K562 (cell line): Measurements from ENCODE around the gene TCF12. TPM values are rescaled to one million over a fixed set of nuclear protein-coding genes. Genes with fewer than 3 reads are reported as not detected.

Experiments
- CBFA2T3 ChIP-seq: fragments of 450-650 bp; IDR thresholded peaks from 2 replicates; pipeline ENCODE4 v1.6.1; 2017
- FOSL1 ChIP-seq: fragments of 200-800 bp; sonication (Bioruptor generic); conservative IDR thresholded peaks from 2 replicates; pipeline ENCODE4 v1.6.1; 2016; ENCODE audit warnings: missing genetic modification characterization, missing compliant biosample characterization
- HDAC1 ChIP-seq, 2 experiments: fragments of 450-650 bp; IDR thresholded peaks; 2 replicates each; pipeline ENCODE4 v1.6.1; 2016 to 2017; ENCODE audit warnings: inconsistent platforms in 1 of 2, mild to moderate bottlenecking in 1 of 2, moderate library complexity in 1 of 2
- HDAC6 ChIP-seq: IDR thresholded peaks from 2 replicates; pipeline ENCODE4 v1.6.1; 2012; ENCODE audit warnings: low read depth, mild to moderate bottlenecking, control low read depth, inconsistent platforms, low read length, moderate library complexity
- MEF2D ChIP-seq: conservative IDR thresholded peaks from 2 replicates; pipeline ENCODE4 v1.6.1; 2016; ENCODE audit warnings: low read depth, missing genetic modification characterization, missing compliant biosample characterization
- MYC ChIP-seq, 2 experiments: fragments of 250-450 bp in 1 of 2; sonication (Bioruptor Pico) in 1 of 2; IDR thresholded peaks; 2 replicates each; pipeline versions ENCODE4 v1.5.1 to v1.6.1; 2012 to 2021; ENCODE audit warnings: low read depth in 2 of 2, borderline replicate concordance in 1 of 2, improper control_type of control experiment in 1 of 2, low read length in 1 of 2, mild to moderate bottlenecking in 1 of 2, moderate library complexity in 1 of 2
- NCOA2 ChIP-seq, 2 experiments: fragments of 450-650 bp; IDR thresholded peaks; 2 replicates each; pipeline ENCODE4 v1.6.1; 2018; ENCODE audit warnings: mild to moderate bottlenecking in 2 of 2, moderate library complexity in 1 of 2; ENCODE audit not compliant: partially characterized antibody in 2 of 2
- NFRKB ChIP-seq: fragments of 450-650 bp; IDR thresholded peaks from 2 replicates; pipeline ENCODE4 v1.6.1; 2016; ENCODE audit warnings: low read depth
- POLR2A ChIP-seq: fragments of 450-650 bp; conservative IDR thresholded peaks from 2 replicates; pipeline ENCODE4 v1.6.1; 2016
- SIX5 ChIP-seq, 2 experiments: IDR thresholded peaks; 2 replicates each; pipeline ENCODE4 v1.6.1; 2011; ENCODE audit warnings: low read length in 2 of 2, borderline replicate concordance in 1 of 2, low read depth in 1 of 2, mild to moderate bottlenecking in 1 of 2, moderate library complexity in 1 of 2; ENCODE audit not compliant: insufficient read depth in 1 of 2
- TAL1 ChIP-seq: fragments of 450-650 bp; IDR thresholded peaks from 2 replicates; pipeline ENCODE4 v1.6.1; 2016; ENCODE audit warnings: mild to moderate bottlenecking
- TCF3 ChIP-seq: sonication (generic); formaldehyde crosslinking; IDR thresholded peaks from 2 replicates; pipeline ENCODE4 v1.4.0; 2020; ENCODE audit warnings: mild to moderate bottlenecking, missing genetic modification reagents
- ZFX ChIP-seq: sonication (generic); formaldehyde crosslinking; IDR thresholded peaks from 2 replicates; pipeline ENCODE4 v1.8.0; 2022; ENCODE audit warnings: mild to moderate bottlenecking, missing genetic modification reagents, moderate library complexity
- ZNF766 ChIP-seq: fragments of 200-800 bp; sonication (Bioruptor generic); conservative IDR thresholded peaks from 2 replicates; pipeline ENCODE4 v1.6.1; 2016; ENCODE audit warnings: missing genetic modification characterization, missing compliant biosample characterization
- polyA plus RNA-seq, 8 experiments: library from polyadenylated mRNA; depleted of rRNA in 4 of 8; stranded (reverse) in 5 of 8; unstranded in 3 of 8; fragments of >200 nt; fragmentation: Nextera tagmentation in 2 of 8; fragmentation: Illumina TruSeq in 1 of 8; extraction: Ambion mirVana in 2 of 8; extraction: Trizol in 1 of 8; gene quantifications; 2 replicates each; pipeline versions ENCODE4 v1.2.1 to v1.2.3, GENCODE V29; 2011 to 2014; ENCODE audit warnings: inconsistent platforms in 1 of 8, missing spikeins in 1 of 8
- total RNA-seq, 7 experiments: library from RNA; depleted of rRNA in 6 of 7; stranded (reverse); fragments of >200 nt in 6 of 7; fragmentation: Illumina TruSeq in 2 of 7; extraction: Trizol in 2 of 7; gene quantifications; 2 replicates each; pipeline versions ENCODE4 v1.2.1 to v1.2.3, GENCODE V29; 2011 to 2021; ENCODE audit warnings: low replicate concordance in 1 of 7
- TF ChIP-seq, protein P1 (sequence below): fragments of 450-650 bp; IDR thresholded peaks from 2 replicates; pipeline ENCODE4 v1.6.1; 2018; ENCODE audit not compliant: partially characterized antibody
- TF ChIP-seq, protein P2 (sequence below), 2 experiments: IDR thresholded peaks; 2 replicates each; pipeline ENCODE4 v1.6.1; 2012; ENCODE audit warnings: improper control_type of control experiment in 2 of 2, low read depth in 2 of 2, low read length in 2 of 2, borderline replicate concordance in 1 of 2
- TF ChIP-seq, protein P3 (sequence below): sonication (generic); formaldehyde crosslinking; IDR thresholded peaks from 2 replicates; pipeline ENCODE4 v1.5.0; 2020; ENCODE audit warnings: missing genetic modification reagents
- TF ChIP-seq, protein P4 (sequence below), 2 experiments: fragments of 450-650 bp; conservative IDR thresholded peaks; 2 replicates each; pipeline ENCODE4 v1.6.1; 2017; ENCODE audit warnings: mild to moderate bottlenecking in 2 of 2, moderate library complexity in 2 of 2

TCF12 gene
- total and polyA plus RNA-seq, 9 of the 15 experiments (the other 6 are each of a cell fraction or from before 2014, with no cell fraction given), result 10.5 to 132 (median 52.9) TPM

DNA sequence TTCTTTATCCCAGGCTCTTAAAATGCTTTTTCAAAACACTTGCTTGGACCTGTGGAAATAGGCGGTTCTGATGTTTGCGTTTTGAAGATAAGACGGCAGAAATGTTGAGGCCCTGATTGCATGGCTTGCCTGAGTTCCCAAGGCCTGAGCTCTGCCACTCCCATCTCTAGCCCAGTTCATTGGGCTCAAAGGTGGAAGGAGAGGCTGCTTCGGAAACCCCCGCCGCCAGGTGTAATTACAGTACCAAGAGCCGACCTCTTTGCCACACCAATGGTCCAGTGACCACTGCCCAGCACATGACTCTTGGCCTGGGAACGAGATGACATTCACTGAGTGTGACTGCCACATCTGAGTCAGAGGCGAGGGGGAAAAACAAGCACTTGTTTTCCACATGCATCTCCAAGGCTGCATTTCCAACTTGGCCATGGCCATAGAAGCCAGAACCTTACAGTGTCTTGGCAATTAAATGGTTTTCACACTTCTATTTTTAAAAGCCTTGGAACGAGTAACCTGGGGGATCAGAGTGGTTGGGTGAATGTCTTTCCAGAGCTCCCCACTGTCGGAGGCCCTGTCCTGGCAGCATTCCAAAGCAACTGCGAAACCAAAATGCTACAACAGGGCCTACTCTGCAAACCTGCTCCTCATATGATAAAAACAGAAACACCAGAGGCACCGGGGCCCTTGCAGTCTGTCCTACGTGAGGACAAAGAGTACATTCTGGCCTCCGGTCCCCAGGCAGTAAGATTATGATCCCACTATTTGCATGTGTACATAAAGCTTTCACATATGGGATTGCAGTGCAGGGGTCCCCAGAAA is 394.1 kb downstream of the TCF12 start (continued):
- TF ChIP-seq SIX5 (IDR thresholded peaks at IDR 0.05; ENCODE audit: borderline replicate concordance in 1 of 2, insufficient read depth in 1 of 2, low read depth in 1 of 2, low read length in 2 of 2), result no peak
- TF ChIP-seq, protein P1, sequence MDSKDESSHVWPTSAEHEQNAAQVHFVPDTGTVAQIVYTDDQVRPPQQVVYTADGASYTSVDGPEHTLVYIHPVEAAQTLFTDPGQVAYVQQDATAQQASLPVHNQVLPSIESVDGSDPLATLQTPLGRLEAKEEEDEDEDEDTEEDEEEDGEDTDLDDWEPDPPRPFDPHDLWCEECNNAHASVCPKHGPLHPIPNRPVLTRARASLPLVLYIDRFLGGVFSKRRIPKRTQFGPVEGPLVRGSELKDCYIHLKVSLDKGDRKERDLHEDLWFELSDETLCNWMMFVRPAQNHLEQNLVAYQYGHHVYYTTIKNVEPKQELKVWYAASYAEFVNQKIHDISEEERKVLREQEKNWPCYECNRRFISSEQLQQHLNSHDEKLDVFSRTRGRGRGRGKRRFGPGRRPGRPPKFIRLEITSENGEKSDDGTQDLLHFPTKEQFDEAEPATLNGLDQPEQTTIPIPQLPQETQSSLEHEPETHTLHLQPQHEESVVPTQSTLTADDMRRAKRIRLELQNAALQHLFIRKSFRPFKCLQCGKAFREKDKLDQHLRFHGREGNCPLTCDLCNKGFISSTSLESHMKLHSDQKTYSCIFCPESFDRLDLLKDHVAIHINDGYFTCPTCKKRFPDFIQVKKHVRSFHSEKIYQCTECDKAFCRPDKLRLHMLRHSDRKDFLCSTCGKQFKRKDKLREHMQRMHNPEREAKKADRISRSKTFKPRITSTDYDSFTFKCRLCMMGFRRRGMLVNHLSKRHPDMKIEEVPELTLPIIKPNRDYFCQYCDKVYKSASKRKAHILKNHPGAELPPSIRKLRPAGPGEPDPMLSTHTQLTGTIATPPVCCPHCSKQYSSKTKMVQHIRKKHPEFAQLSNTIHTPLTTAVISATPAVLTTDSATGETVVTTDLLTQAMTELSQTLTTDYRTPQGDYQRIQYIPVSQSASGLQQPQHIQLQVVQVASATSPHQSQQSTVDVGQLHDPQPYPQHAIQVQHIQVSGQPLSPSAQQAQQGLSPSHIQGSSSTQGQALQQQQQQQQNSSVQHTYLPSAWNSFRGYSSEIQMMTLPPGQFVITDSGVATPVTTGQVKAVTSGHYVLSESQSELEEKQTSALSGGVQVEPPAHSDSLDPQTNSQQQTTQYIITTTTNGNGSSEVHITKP, result peak; percentile 79
- TF ChIP-seq HDAC6, result no peak
- peak; percentile 62 for TF ChIP-seq CBFA2T3
- TF ChIP-seq, protein P2, sequence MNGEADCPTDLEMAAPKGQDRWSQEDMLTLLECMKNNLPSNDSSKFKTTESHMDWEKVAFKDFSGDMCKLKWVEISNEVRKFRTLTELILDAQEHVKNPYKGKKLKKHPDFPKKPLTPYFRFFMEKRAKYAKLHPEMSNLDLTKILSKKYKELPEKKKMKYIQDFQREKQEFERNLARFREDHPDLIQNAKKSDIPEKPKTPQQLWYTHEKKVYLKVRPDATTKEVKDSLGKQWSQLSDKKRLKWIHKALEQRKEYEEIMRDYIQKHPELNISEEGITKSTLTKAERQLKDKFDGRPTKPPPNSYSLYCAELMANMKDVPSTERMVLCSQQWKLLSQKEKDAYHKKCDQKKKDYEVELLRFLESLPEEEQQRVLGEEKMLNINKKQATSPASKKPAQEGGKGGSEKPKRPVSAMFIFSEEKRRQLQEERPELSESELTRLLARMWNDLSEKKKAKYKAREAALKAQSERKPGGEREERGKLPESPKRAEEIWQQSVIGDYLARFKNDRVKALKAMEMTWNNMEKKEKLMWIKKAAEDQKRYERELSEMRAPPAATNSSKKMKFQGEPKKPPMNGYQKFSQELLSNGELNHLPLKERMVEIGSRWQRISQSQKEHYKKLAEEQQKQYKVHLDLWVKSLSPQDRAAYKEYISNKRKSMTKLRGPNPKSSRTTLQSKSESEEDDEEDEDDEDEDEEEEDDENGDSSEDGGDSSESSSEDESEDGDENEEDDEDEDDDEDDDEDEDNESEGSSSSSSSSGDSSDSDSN (IDR thresholded peaks at IDR 0.05; ENCODE audit: borderline replicate concordance in 1 of 2, low read depth in 2 of 2, low read length in 2 of 2), result no peak
- no peak for TF ChIP-seq NCOA2 (IDR thresholded peaks at IDR 0.05; ENCODE audit: partially characterized antibody in 2 of 2)
- TF ChIP-seq FOSL1 (tag), result peak; percentile 28; the same call in 1 of the 2 replicates
- TF ChIP-seq, protein P3, sequence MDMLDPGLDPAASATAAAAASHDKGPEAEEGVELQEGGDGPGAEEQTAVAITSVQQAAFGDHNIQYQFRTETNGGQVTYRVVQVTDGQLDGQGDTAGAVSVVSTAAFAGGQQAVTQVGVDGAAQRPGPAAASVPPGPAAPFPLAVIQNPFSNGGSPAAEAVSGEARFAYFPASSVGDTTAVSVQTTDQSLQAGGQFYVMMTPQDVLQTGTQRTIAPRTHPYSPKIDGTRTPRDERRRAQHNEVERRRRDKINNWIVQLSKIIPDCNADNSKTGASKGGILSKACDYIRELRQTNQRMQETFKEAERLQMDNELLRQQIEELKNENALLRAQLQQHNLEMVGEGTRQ (CRISPR knock-in tag), result peak; percentile 13; the same call in 1 of the 2 replicates
- TF ChIP-seq HDAC1 (IDR thresholded peaks at IDR 0.05), result peak in 1 of 2 experiments; percentile 44; a peak in 1 of 4 replicates
- TF ChIP-seq MEF2D (tag), result 0 out of 2 replicates have a peak, but pooled peaks have one; percentile 28
- TF ChIP-seq ZNF766 (CRISPR knock-in tag), result peak; percentile 68; the same call in 1 of the 2 replicates
- TF ChIP-seq NFRKB, result peak; percentile 49; the same call in 1 of the 2 replicates
- peak; percentile 43; the same call in 1 of the 2 replicates for TF ChIP-seq TAL1
- TF ChIP-seq TCF3 (CRISPR knock-in tag), result peak; percentile 54; the same call in 1 of the 2 replicates
- TF ChIP-seq MYC (IDR thresholded peaks at IDR 0.05; ENCODE audit: low read depth, low read length), result 0 out of 2 replicates have a peak, but pooled peaks have one; percentile 25
- TF ChIP-seq MYC (CRISPR knock-in tag; IDR thresholded peaks at IDR 0.05; ENCODE audit: borderline replicate concordance, low read depth), result no peak
- peak; percentile 68 for TF ChIP-seq ZFX (CRISPR knock-in tag)
- peak; percentile 43; the same call in 1 of the 2 replicates for TF ChIP-seq POLR2A
- TF ChIP-seq, protein P4, sequence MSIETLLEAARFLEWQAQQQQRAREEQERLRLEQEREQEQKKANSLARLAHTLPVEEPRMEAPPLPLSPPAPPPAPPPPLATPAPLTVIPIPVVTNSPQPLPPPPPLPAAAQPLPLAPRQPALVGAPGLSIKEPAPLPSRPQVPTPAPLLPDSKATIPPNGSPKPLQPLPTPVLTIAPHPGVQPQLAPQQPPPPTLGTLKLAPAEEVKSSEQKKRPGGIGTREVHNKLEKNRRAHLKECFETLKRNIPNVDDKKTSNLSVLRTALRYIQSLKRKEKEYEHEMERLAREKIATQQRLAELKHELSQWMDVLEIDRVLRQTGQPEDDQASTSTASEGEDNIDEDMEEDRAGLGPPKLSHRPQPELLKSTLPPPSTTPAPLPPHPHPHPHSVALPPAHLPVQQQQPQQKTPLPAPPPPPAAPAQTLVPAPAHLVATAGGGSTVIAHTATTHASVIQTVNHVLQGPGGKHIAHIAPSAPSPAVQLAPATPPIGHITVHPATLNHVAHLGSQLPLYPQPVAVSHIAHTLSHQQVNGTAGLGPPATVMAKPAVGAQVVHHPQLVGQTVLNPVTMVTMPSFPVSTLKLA (conservative IDR thresholded peaks at IDR 0.05), result peak in 1 of 2 experiments; percentile 12; a peak in 1 of 4 replicates
